Measurements from ENCODE around the gene PSMD8.

DNA sequence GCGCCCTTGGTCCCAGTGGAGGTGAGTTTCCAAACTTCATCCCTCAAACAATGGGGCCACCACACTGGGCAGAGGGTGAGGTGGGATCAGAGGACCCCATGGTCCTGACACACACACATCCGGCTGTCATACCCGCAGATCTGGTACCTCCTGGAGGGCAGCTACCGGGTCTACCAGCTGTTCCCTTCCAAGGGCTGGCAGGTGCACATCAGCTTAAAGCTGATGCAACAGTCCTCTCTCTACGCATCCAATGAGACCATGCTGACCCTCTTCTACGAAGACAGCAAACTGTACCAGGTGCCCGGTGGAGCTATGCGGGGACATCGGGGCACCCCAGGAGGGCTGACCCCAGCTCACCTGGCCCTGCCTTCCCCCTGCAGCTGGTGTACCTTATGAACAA lies 14.0 kb upstream of the PSMD8 start:
- TF ChIP-seq POLR2A (IDR thresholded peaks at IDR 0.05), result no peak
- TF ChIP-seq CTCF (IDR thresholded peaks at IDR 0.05), result no peak

Measured in prostate gland (tissue), 2 donors.